Endothelial cell of umbilical vein (primary cell): ENCODE data around the gene PLCG2. TPM values are rescaled to one million over a fixed set of nuclear protein-coding genes. Genes with fewer than 3 reads are reported as not detected.

ENCODE experiments used
- BruUV-seq: library from RNA; stranded (reverse); fragments of 400-500 nt; replicated peaks from 2 replicates; lab custom pipeline; 2021; lab: Mats Ljungman, UMichigan
- CTCF ChIA-PET: fragments of 300-600, 350-600 bp; sonication (Branson Sonifier 250); formaldehyde crosslinking; loops from one replicate; lab custom pipeline; 2021; ENCODE audit warnings: antibody characterized with exemption, inconsistent platforms; lab: Charles Lee
- POLR2A ChIA-PET: fragments of 300-600, 350-600 bp; sonication (Branson Sonifier 250); formaldehyde crosslinking; loops from one replicate; lab custom pipeline; 2021; ENCODE audit warnings: antibody characterized with exemption, inconsistent platforms; lab: Charles Lee
- DNase-seq: peaks from one replicate; pipeline ENCODE4 v3.0.0-alpha.2; 2011; ENCODE audit warnings: low read depth, low spot score
- FAIRE-seq: peaks from 2 replicates; lab custom pipeline; 2011; peaks lifted over from hg19 to GRCh38; lab: Jason Lieb, UNC
- H2AFZ ChIP-seq: 2 replicates; pipeline ENCODE4 v1.6.0; 2012; ENCODE audit warnings: low read depth, low read length, control low read depth, inconsistent platforms
- H3K27ac ChIP-seq: 2 replicates; pipeline ENCODE4 v1.5.1; 2011; ENCODE audit warnings: low read depth, mild to moderate bottlenecking, control low read depth, low read length, moderate library complexity; ENCODE audit not compliant: insufficient read depth
- H3K27me3 ChIP-seq, 2 experiments: 2 replicates each; pipeline versions ENCODE4 v1.6.0 to v1.6.1; 2011; ENCODE audit warnings: low read length in 2 of 2, mixed read lengths in 1 of 2; ENCODE audit not compliant: control insufficient read depth in 2 of 2, insufficient read depth in 2 of 2
- H3K36me3 ChIP-seq, 2 experiments: 2 replicates in 1 of 2; 3 replicates in 1 of 2; pipeline ENCODE4 v1.5.1; 2011; ENCODE audit warnings: low read length in 2 of 2, mild to moderate bottlenecking in 1 of 2, moderate library complexity in 1 of 2; ENCODE audit not compliant: control insufficient read depth in 2 of 2, insufficient read depth in 2 of 2; ENCODE audit errors: extremely low read depth in 1 of 2
- H3K4me1 ChIP-seq: 3 replicates; pipeline ENCODE4 v1.5.1; 2011; ENCODE audit warnings: mild to moderate bottlenecking, low read length; ENCODE audit not compliant: control insufficient read depth, insufficient read depth; ENCODE audit errors: extremely low read depth
- H3K4me2 ChIP-seq: 2 replicates; pipeline ENCODE4 v1.6.1; 2011; ENCODE audit warnings: low read length, control low read depth, mixed read lengths; ENCODE audit not compliant: insufficient read depth
- H3K4me3 ChIP-seq, 3 experiments: fragments of 200-600 bp in 1 of 3; sonication (generic), shearing (Covaris generic) in 1 of 3; replicated peaks in 1 of 3; 2 replicates each; pipeline ENCODE4 v1.5.1; 2011 to 2016; ENCODE audit warnings: control low read depth in 3 of 3, low read length in 3 of 3, mild to moderate bottlenecking in 2 of 3, inconsistent platforms in 1 of 3, low read depth in 1 of 3, moderate library complexity in 1 of 3; ENCODE audit not compliant: insufficient read depth in 1 of 3
- H3K79me2 ChIP-seq: 2 replicates; pipeline ENCODE4 v1.6.0; 2012; ENCODE audit warnings: low read length, inconsistent platforms; ENCODE audit not compliant: control insufficient read depth, insufficient read depth
- H3K9ac ChIP-seq: replicated peaks from 2 replicates; pipeline ENCODE3; 2011; ENCODE audit warnings: low read length, control low read depth; ENCODE audit not compliant: insufficient read depth; ENCODE audit errors: extremely low read depth
- H3K9me1 ChIP-seq: replicated peaks from 3 replicates; pipeline ENCODE4 v1.6.0; 2011; ENCODE audit warnings: mild to moderate bottlenecking, low read length; ENCODE audit not compliant: control insufficient read depth, insufficient read depth; ENCODE audit errors: extremely low read depth
- H3K9me3 ChIP-seq: replicated peaks from 2 replicates; pipeline ENCODE4 v1.5.1; 2012; ENCODE audit warnings: low read length, inconsistent platforms; ENCODE audit not compliant: control insufficient read depth, insufficient read depth
- H4K20me1 ChIP-seq: replicated peaks from 2 replicates; pipeline ENCODE3; 2011; ENCODE audit warnings: mild to moderate bottlenecking, low read length; ENCODE audit not compliant: control insufficient read depth, insufficient read depth; ENCODE audit errors: extremely low read depth
- EZH2 ChIP-seq: IDR thresholded peaks from 2 replicates; pipeline ENCODE4 v1.6.1; 2012; ENCODE audit warnings: borderline replicate concordance, low read depth, mild to moderate bottlenecking, moderate library complexity, low read length, inconsistent platforms; ENCODE audit not compliant: severe bottlenecking
- FOS ChIP-seq: IDR thresholded peaks from 2 replicates; pipeline ENCODE4 v1.6.1; 2011; ENCODE audit warnings: mild to moderate bottlenecking, low read length, moderate library complexity, borderline replicate concordance; ENCODE audit not compliant: insufficient read depth
- GATA2 ChIP-seq: IDR thresholded peaks from 2 replicates; pipeline ENCODE4 v1.7.0; 2011; ENCODE audit warnings: low read depth, mild to moderate bottlenecking, moderate library complexity, mixed read lengths, low read length; ENCODE audit not compliant: insufficient read length, insufficient read depth
- JUN ChIP-seq: IDR thresholded peaks from 2 replicates; pipeline ENCODE4 v1.6.1; 2011; ENCODE audit warnings: borderline replicate concordance, low read depth; ENCODE audit not compliant: insufficient read length, insufficient read depth
- MAX ChIP-seq: IDR thresholded peaks from 2 replicates; pipeline ENCODE4 v1.6.1; 2011; ENCODE audit not compliant: insufficient read depth, insufficient read length
- MYC ChIP-seq: IDR thresholded peaks from one replicate; pipeline ENCODE4 v1.6.1; 2011; ENCODE audit warnings: mild to moderate bottlenecking, low read depth, low read length
- POLR2A ChIP-seq: IDR thresholded peaks from 2 replicates; pipeline ENCODE4 v1.6.1; 2012; ENCODE audit warnings: low read depth, mild to moderate bottlenecking, control low read depth, low read length
- POLR2AphosphoS5 ChIP-seq: IDR thresholded peaks from 2 replicates; pipeline ENCODE4 v1.6.1; 2012; ENCODE audit warnings: low read depth, mild to moderate bottlenecking, control low read depth, low read length, moderate library complexity; ENCODE audit not compliant: insufficient read depth
- dilution Hi-C: fragments of 300-500 bp; cut with MboI; formaldehyde crosslinking; loops from one replicate; pipeline ENCODE4 v1.15.0; 2019; ENCODE audit warnings: low sequenced_read_pairs; ENCODE audit not compliant: extremely low pct_ligation_motif_present
- intact Hi-C: fragments of 100-400 bp; cut with micrococcal nuclease; formaldehyde crosslinking; loops from one replicate; pipeline ENCODE4 v1.10.0; 2022
- polyA plus RNA-seq, 4 experiments: library from polyadenylated mRNA; depleted of rRNA in 3 of 4; stranded (reverse) in 3 of 4; unstranded in 1 of 4; fragments of >200 nt; gene quantifications; 2 replicates each; pipeline versions ENCODE4 v1.2.1 to v1.2.3, GENCODE V29; 2011 to 2012; ENCODE audit warnings: missing spikeins in 1 of 4
- total RNA-seq: library from RNA; stranded (reverse); gene quantifications from 2 replicates; pipeline ENCODE4 v1.2.3, GENCODE V29; 2021
- TF ChIP-seq, protein P1 (sequence below), 2 donors: IDR thresholded peaks; 1 replicate in 1 of 2; 2 replicates in 1 of 2; pipeline ENCODE4 v1.5.1; 2011; ENCODE audit warnings: low read length in 2 of 2, mild to moderate bottlenecking in 2 of 2, moderate library complexity in 2 of 2, control low read depth in 1 of 2, inconsistent platforms in 1 of 2, low read depth in 1 of 2; ENCODE audit not compliant: insufficient read depth in 1 of 2; ENCODE audit errors: extremely low read depth in 1 of 2

The PLCG2 gene
- total and polyA plus RNA-seq, 2 donors (not counting 3 experiments of a cell fraction or from before 2014, with no cell fraction given), result 10.8 to 13.6 TPM

DNA sequence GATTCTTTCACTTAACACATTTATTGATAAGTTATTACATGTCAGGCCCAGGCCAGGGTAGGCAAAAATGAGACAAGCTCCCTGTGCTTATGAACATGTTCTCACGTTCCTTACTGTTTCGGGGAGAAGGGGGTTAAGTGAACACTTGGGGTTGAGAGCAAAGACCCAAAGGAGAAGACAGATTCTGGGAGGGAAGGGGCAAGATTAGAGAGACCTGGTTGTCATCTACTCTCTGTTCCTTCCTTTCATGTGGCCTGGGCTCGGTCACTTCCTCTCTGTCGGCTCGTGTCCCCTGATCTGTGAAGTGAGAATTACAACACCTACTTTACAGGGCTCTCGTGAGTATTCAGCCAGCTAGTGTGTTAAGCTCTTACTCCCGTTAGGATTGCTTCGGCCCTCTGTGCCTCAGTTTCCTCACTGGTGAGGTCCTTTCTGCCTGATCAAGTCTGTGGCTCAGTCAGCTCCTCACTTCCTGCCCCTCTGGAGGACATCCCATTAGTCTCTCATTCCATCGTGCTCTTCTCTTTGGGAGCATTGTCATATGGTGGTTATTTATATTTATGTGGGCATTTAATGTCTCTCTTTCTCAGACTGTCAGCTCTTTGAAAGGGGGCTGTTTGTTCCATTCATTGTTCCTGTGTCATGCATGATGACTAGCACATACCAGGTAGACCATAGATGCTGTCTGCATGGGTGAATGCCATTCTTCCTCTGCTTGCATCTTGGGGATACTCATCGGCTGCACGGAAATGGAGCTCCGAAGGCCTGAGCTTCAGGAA is 38.9 kb downstream of the PLCG2 start:
- ChIA-PET POLR2A (no interaction called here), CTCF (interaction anchor here (0.9 to 1.8 kb wide), 6 partner anchors 9 to 68 kb away, joined by 3 to 7 read pairs (median 4); no protein-coding TSS in a partner anchor)
- DNase-seq (no peak), FAIRE-seq (no peak)
- BruUV-seq, result no TSS peak
- Histone ChIP-seq H3K27me3 (no peaks in the 10 kb centered on the region), H3K9me3 (no peaks in the 10 kb centered on the region), H3K4me2 (no peak overlapping the region), H3K9ac (no peak overlapping the region), H3K9me1 (no peaks in the 10 kb centered on the region), H4K20me1 (no peaks in the 10 kb centered on the region), H3K4me1 (no peaks in the 10 kb centered on the region), H2AFZ (no peak overlapping the region), H3K27ac (no peak overlapping the region), H3K4me3 (no peak overlapping the region), H3K79me2 (no peaks in the 10 kb centered on the region), H3K36me3 (no peaks in the 10 kb centered on the region)
- dilution Hi-C loops, result no loop called here
- TF ChIP-seq EZH2 (no peak), POLR2AphosphoS5 (no peak), JUN (no peak), FOS (no peak), POLR2A (no peak), MAX (no peak), MYC (no peak), GATA2 (no peak)
- TF ChIP-seq, protein P1, sequence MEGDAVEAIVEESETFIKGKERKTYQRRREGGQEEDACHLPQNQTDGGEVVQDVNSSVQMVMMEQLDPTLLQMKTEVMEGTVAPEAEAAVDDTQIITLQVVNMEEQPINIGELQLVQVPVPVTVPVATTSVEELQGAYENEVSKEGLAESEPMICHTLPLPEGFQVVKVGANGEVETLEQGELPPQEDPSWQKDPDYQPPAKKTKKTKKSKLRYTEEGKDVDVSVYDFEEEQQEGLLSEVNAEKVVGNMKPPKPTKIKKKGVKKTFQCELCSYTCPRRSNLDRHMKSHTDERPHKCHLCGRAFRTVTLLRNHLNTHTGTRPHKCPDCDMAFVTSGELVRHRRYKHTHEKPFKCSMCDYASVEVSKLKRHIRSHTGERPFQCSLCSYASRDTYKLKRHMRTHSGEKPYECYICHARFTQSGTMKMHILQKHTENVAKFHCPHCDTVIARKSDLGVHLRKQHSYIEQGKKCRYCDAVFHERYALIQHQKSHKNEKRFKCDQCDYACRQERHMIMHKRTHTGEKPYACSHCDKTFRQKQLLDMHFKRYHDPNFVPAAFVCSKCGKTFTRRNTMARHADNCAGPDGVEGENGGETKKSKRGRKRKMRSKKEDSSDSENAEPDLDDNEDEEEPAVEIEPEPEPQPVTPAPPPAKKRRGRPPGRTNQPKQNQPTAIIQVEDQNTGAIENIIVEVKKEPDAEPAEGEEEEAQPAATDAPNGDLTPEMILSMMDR (IDR thresholded peaks at IDR 0.05; ENCODE audit: extremely low read depth in 1 of 2, insufficient read depth in 1 of 2, low read depth in 1 of 2, low read length in 2 of 2), result no peak
- intact Hi-C loops, result loop anchor here (5.0 kb wide), 1 partner anchor 54 kb away; no protein-coding TSS in a partner anchor
